Medulla oblongata (tissue), 1 donor: ENCODE results near the gene PLXNC1.

Experiments used
- DNase-seq: peaks from one replicate; pipeline ENCODE4 v3.0.0-alpha.2; 2015; ENCODE audit errors: extremely low spot score

Gene PLXNC1

DNA sequence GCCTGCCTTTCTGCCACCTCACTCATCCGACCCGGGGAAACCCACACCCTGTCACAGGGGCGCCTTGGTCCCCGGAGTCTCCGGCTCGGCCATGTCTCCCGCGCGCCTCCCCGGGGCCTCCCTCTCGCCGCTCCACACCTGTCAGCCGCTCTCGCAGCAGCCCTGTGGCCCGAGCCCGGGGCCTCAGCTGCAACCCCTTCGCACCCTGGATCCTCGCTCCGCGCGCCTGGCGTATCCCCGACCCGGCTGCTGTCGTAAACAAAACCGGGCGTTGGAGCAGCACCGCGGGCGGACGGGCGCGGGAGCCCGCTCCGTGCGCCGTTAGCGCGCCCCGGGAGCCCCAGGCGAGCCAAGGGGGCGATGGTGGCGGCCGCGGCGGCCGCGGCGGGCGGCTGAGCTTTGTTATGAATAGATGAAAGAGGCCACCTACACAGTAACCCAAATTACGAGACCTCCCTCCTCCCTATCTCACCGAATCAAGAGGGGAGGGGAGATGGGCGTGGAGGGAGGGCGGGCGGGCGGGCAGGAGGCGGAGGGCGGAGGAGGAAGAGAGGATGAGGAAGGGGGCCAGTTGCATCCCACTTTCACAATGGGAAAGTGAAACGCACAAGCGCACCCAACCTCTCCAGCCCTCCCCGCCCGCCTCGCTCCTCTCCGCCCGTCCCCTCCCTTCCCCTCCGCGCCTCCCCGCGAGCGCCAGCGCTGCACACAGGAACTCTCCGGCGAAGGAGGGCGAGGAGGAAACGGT is at the start of gene PLXNC1:
Gene PLXNC1, plus strand, starts transcription at position 587 of the 748 bp plus-strand sequence. CDS start 395 bp downstream, outside the sequence.
- peak; percentile 50 for DNase-seq

DNA sequence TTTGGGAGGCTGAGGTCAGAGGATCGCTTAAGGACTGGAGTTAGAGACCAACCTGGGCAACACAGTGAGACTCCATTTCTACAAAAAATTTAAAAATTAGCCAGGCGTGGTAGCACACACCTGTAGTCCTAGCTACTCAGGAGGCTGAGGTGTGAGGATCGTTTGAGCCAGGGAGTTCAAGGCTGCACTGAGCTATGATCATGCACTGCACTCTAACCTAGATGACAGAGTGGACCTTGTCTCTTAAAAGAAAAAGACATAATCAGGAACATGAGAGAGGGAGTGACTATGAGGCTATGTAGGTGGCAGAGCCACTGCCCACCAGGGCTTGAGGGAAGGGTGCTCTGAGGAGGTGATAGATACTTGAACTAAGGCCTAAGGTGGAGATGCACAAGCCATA is 49.2 kb upstream of the PLXNC1 start:
- no peak for DNase-seq

- DNase-seq = no peak
These were observed 48.7 kb upstream of the PLXNC1 start for GRCh38 chr12:94099632-94100031.

DNA sequence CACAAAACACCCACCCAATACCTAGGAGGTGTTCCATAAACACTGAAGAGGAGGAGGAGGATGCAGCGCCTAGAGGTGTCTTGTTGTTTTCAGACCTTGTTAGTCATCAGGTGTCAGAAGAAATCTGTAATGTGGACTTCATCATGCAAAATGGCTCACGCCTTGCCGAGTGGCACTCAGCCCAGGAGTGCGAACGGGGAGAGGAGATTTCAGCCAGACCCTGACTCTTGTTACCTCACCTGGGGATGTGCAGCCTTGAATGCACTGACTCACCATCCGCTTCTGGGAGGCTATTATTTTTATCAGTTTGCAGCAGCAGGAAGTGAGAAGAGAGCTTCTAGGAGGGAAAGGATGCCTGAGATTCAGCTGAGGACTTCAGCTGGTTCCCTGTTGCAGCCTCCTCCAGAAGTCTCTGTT is 48.2 kb upstream of the PLXNC1 start:
- no peak for DNase-seq

GRCh38 chr12:94100990-94101737 is 47.2 kb upstream of the PLXNC1 start:
- DNase-seq = peak; percentile 71

DNA sequence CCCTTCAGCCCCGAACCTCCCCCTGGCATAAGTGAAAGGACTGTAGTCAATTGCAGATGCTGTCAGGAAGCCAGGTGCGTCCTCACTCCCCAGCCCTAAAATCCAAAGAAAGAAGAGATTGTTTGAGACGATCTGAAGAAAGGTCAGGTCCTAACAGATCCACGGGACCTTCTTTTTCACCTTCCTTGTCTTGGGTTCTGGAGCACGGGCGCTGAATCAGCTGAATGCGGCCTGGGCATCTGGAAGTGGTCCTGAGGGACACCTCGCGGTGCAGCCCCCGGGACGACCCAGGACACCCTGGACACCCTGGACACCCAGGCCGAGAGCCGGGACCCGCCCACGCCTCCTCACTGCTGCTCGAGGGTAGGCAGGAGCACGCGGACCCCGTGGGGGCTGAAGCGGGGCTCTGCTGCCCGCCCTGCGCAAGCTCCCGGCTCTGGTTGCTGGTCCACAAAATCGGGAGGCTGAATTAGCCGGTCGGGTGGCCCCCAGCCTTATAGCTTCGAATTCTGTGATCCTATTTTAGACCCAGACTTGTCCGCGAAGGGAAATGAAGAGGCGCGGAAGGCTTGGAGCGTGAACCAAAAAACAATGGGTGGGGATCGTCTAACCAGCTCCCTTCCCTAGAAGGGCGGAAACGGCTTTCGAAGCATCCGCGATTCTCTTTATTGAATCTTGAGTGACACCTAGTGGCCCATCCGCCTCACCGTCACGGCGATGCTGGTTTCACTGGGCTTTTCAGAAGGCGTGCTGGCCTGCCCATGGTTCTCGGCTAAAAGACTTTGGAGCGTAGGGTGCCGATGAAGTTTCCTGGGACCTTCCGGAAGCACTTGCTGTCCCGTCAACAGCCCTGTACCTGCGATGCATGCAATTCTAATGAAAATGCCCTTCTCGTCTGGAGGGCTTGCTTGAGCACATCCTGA is 46.4 kb upstream of the PLXNC1 start:
- peak; percentile 91 for DNase-seq

DNA sequence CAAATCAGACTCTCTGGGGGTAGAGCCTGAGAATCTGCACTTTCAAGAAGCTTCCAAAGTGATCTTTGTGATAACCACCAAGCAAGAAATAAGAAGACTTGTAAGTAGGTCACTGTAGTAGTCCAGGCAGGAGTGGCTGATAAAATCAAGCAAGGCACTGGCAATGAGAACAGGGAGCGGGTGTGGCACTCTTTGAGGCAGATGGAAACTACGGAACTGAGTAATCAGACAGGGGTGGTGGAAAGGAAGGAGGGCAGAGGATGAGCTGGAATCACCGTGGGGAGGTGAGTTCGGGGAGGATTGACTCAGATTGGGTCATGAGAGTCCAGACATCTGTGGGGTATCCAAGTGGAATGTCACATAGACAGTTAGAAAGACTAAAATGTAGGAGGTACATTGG is 44.4 kb upstream of the PLXNC1 start:
- no peak for DNase-seq

- no peak for DNase-seq
These were observed 40.5 kb upstream of the PLXNC1 start for GRCh38 chr12:94107910-94108309.

GRCh38 chr12:94109160-94109559 is 39.2 kb upstream of the PLXNC1 start:
- DNase-seq = no peak

DNA sequence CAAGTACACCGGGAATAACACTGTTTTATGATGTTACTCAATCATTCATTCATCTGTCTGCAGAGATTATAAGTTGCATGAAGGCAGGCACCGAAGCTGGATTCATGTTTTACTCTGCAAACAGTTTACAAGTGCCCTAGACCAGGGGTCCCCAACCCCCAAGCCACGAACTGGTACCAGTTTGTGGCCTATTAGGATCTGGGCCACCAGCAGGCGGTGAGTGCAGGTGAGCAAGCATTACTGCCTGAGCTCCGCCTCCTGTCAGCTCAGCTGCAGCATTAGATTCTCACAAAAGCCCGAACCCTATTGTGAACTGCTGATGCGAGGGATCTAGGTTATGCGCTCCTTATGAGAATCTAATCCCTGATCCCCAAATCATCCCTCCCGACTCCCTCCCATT is 38.1 kb upstream of the PLXNC1 start:
- no peak for DNase-seq

DNA sequence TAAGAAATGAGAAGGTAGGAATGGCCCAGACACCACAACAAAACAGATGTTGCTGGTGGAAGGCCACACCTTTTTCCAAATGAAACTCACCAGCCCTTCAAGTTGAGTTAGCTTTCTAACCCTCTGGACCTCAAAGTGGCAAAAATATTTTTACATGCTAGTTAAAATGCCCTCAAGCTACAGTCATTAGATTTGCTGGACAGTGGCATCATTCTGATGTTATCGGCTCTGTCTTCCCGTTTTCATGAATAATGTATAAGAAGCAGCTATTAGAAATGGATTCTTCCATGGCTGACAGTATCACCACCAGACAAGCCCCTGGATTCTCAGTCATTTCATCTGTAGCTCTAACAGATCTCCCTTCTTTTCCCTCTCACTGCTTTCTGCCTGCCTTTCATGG is 37.1 kb upstream of the PLXNC1 start:
- DNase-seq = no peak

- peak; percentile 51 for DNase-seq
These were observed 36.3 kb upstream of the PLXNC1 start for GRCh38 chr12:94112121-94112520.

- no peak for DNase-seq
These were observed 34.2 kb upstream of the PLXNC1 start for GRCh38 chr12:94114166-94114565.

DNA sequence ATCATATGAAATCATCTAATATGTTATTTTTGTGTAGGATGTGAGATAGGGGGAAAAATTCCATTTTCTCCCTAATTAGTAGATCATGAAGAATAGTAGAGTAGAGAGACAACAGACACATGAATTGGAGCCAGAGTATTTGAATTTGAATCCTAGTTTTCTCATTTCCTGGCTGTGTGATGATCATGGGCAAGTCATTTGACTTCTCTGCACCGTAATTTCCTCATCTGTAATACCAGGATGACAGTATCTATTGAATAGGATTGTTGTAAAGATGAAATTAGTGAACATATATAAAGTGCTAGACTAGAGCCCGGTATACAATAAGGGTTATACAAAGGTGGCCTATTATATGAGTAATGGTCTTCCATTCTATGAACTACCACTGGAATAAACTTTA is 32.2 kb upstream of the PLXNC1 start:
- DNase-seq = no peak

- no peak for DNase-seq
These were observed 26.5 kb upstream of the PLXNC1 start for GRCh38 chr12:94121886-94122285.

DNA sequence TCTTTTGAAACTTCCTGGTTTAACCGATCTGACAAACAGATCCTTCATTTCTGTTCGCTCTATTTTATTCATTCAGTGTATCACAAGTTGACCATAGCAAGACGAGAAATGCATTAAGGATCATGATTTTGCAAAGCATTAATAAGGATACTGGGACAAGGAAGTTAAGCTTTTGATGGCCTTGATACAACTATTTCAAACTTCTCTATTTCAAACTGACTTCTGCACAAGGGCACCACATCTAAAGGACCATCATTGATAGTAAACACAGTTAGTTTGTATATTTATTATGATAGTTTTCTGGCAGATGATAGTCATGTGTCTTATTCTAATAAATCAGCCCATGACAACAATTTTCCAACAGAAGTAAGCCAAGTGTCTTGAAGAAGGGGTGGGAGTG is 25.8 kb upstream of the PLXNC1 start:
- DNase-seq = no peak

DNA sequence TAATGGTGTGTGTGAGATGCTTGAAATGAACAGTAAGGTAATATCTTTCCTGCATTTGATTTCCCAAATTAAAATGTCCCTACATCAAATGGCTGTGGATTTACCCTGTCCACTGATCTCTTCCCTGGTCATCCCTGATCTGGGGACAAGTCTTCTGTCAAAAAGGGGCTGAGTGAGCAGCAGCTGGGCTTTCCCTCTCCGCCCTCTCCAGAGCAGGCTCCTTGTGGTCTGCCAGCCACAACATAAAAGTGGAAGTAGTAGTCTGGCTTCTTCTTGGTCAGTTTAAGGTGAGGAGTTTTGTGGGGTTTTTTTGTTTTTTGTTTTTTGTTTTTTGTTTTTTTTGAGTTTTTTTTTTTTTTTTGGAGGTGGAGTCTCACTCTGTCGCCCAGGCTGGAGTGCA is 25.2 kb upstream of the PLXNC1 start:
- DNase-seq = no peak

DNA sequence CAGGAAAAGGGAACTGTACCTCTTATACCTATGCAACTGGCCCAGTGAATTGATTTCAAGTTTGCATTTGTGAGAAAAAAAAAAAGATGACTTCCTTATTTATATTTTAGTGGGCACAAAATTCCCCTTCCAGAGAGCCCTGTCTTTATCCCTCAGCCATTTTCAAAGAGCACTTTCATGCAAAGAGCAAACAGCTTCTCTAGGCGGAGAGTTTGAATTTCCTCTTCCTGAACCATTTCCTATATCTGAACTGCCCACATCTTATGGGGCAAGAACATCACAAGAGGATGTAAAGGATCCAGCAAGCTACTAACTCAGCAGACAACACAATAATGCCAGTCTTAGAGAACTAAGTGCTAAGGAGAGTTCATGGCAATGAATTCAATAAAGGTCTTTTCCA is 22.3 kb upstream of the PLXNC1 start:
- DNase-seq = peak; percentile 19

GRCh38 chr12:94127239-94128131 is 20.9 kb upstream of the PLXNC1 start:
- no peak for DNase-seq

- no peak for DNase-seq
These were observed 20.1 kb upstream of the PLXNC1 start for GRCh38 chr12:94128280-94128679.
